ENCODE results near the gene DUSP28. TPM values are rescaled to one million over a fixed set of nuclear protein-coding genes. Genes with fewer than 3 reads are reported as not detected.

DUSP28 gene
- total and polyA plus RNA-seq, 10 of the 15 experiments (the other 5 are each of a cell fraction or from before 2014, with no cell fraction given) = 2.5 to 12.5 (median 6.4) TPM

GRCh38 chr2:240560480-240561324, 545 bp downstream of the DUSP28 start (continued):
- no peak for TF ChIP-seq CEBPZ (IDR thresholded peaks at IDR 0.05; ENCODE audit: low read depth, low read length)
- TF ChIP-seq MEF2B (IDR thresholded peaks at IDR 0.05; ENCODE audit: partially characterized antibody, poor library complexity, severe bottlenecking) = peak; percentile 59
- TF ChIP-seq ZNF384 (IDR thresholded peaks at IDR 0.05; ENCODE audit: borderline replicate concordance, low read depth, low read length) = no peak
- no peak for TF ChIP-seq KAT2A (conservative IDR thresholded peaks at IDR 0.05; ENCODE audit: control insufficient read depth, low read depth, low read length)
- no peak for TF ChIP-seq PAX5 (IDR thresholded peaks at IDR 0.05; ENCODE audit: borderline replicate concordance, low read depth, low read length)
- TF ChIP-seq MEF2A (IDR thresholded peaks at IDR 0.05; ENCODE audit: insufficient read depth, low read depth, low read length) = 0 out of 2 replicates have a peak, but pooled peaks have one; percentile 13
- TF ChIP-seq SMARCA5 (IDR thresholded peaks at IDR 0.05) = peak; percentile 66
- no peak for TF ChIP-seq RCOR1 (conservative IDR thresholded peaks at IDR 0.05; ENCODE audit: low read depth, low read length)
- peak; percentile 11 to 88; a peak in 2 of 4 replicates for TF ChIP-seq BHLHE40 (IDR thresholded peaks at IDR 0.05; ENCODE audit: borderline replicate concordance in 1 of 2, low read depth in 2 of 2, low read length in 1 of 2)
- no peak for TF ChIP-seq BCL3 (IDR thresholded peaks at IDR 0.05; ENCODE audit: borderline replicate concordance, insufficient read depth, low read depth, low read length, poor library complexity, severe bottlenecking)
- no peak for TF ChIP-seq REST (IDR thresholded peaks at IDR 0.05; ENCODE audit: low read depth, low read length)
- TF ChIP-seq USF2 (IDR thresholded peaks at IDR 0.05; ENCODE audit: borderline replicate concordance, low read depth, low read length) = no peak
- no peak for TF ChIP-seq E2F8 (IDR thresholded peaks at IDR 0.05; ENCODE audit: low read depth, partially characterized antibody)
- no peak for TF ChIP-seq HDAC2 (IDR thresholded peaks at IDR 0.05)
- TF ChIP-seq SMAD5 (IDR thresholded peaks at IDR 0.05; ENCODE audit: low read depth) = no peak; the same call in 1 of the 2 replicates
- TF ChIP-seq SREBF2 (IDR thresholded peaks at IDR 0.05; ENCODE audit: low read length) = no peak
